IMR-90 (cell line): ENCODE results near the gene CYSLTR2. TPM values are rescaled to one million over a fixed set of nuclear protein-coding genes. Genes with fewer than 3 reads are reported as not detected.
"Not testable (repeated sequence)": the region's sequence is repeated elsewhere in the genome, so short reads cannot be mapped to it uniquely, and the experiment has no call there.

Experiments
- ATAC-seq: fragments of 200-7000 bp; cut with Tn5 transposase; 2 replicates; pipeline ENCODE4 v1.9.1; 2020; ENCODE audit warnings: low read depth, mild to moderate bottlenecking, moderate library complexity
- BruUV-seq: library from RNA; stranded (reverse); fragments of 400-500 nt; replicated peaks from 2 replicates; lab custom pipeline; 2021; lab: Mats Ljungman, UMichigan
- CTCF ChIA-PET: fragments of 300-600 bp; formaldehyde crosslinking; extraction: SDS; loops from one replicate; lab custom pipeline; 2021; ENCODE audit warnings: antibody characterized with exemption; lab: Yijun Ruan, JAX
- POLR2A ChIA-PET: fragments of 300-600 bp; sonication (Branson Sonifier 250); formaldehyde crosslinking; loops from one replicate; lab custom pipeline; 2022; ENCODE audit warnings: antibody characterized with exemption; ENCODE audit not compliant: unreplicated experiment; lab: Charles Lee
- DNase-seq: peaks from one replicate; pipeline ENCODE4 v3.0.0; 2013
- H2AFZ ChIP-seq: replicated peaks from 2 replicates; pipeline ENCODE3; 2013; ENCODE audit warnings: low read length, mild to moderate bottlenecking; ENCODE audit not compliant: poor library complexity
- H2AK5ac ChIP-seq: 2 replicates; pipeline ENCODE4 v1.6.1; 2013; ENCODE audit warnings: low read depth, low read length, inconsistent platforms
- H2AK9ac ChIP-seq: replicated peaks from 2 replicates; pipeline ENCODE3; 2013; ENCODE audit warnings: mild to moderate bottlenecking, low read depth, low read length, moderate library complexity; ENCODE audit not compliant: poor library complexity
- H2BK120ac ChIP-seq: 2 replicates; pipeline ENCODE4 v1.6.1; 2013; ENCODE audit warnings: low read depth, low read length, inconsistent platforms
- H2BK15ac ChIP-seq: 3 replicates; pipeline ENCODE4 v1.6.1; 2013; ENCODE audit warnings: low read depth, low read length, inconsistent platforms
- H2BK20ac ChIP-seq: 2 replicates; pipeline ENCODE4 v1.6.1; 2013; ENCODE audit warnings: low read depth, mild to moderate bottlenecking, inconsistent platforms, low read length, moderate library complexity
- H2BK5ac ChIP-seq: 2 replicates; pipeline ENCODE4 v1.6.1; 2013; ENCODE audit warnings: mild to moderate bottlenecking, low read depth, low read length, inconsistent platforms; ENCODE audit not compliant: poor library complexity, severe bottlenecking
- H3K14ac ChIP-seq: replicated peaks from 2 replicates; pipeline ENCODE4 v1.6.1; 2013; ENCODE audit warnings: low read depth, low read length, inconsistent platforms
- H3K18ac ChIP-seq: 2 replicates; pipeline ENCODE4 v1.6.1; 2013; ENCODE audit warnings: low read depth, low read length, control low read depth
- H3K23ac ChIP-seq: 2 replicates; pipeline ENCODE4 v1.6.1; 2013; ENCODE audit warnings: low read depth, low read length, inconsistent platforms
- H3K27ac ChIP-seq: 2 replicates; pipeline ENCODE4 v1.5.1; 2013; ENCODE audit warnings: mild to moderate bottlenecking, control low read depth, low read length; ENCODE audit not compliant: insufficient read depth
- H3K27me3 ChIP-seq: 2 replicates; pipeline ENCODE4 v1.6.1; 2013; ENCODE audit warnings: low read length; ENCODE audit not compliant: control insufficient read depth, insufficient read depth
- H3K36me3 ChIP-seq: 2 replicates; pipeline ENCODE4 v1.6.1; 2013; ENCODE audit warnings: low read length, mixed read lengths; ENCODE audit not compliant: control insufficient read depth, insufficient read depth
- H3K4ac ChIP-seq: 2 replicates; pipeline ENCODE4 v1.6.1; 2013; ENCODE audit warnings: low read depth, low read length, inconsistent platforms
- H3K4me1 ChIP-seq: 2 replicates; pipeline ENCODE4 v1.6.1; 2013; ENCODE audit warnings: low read length, mixed read lengths; ENCODE audit not compliant: control insufficient read depth, insufficient read depth
- H3K4me2 ChIP-seq: 2 replicates; pipeline ENCODE4 v1.6.1; 2013; ENCODE audit warnings: low read depth, mild to moderate bottlenecking, control low read depth, low read length, moderate library complexity
- H3K4me3 ChIP-seq: 2 replicates; pipeline ENCODE4 v1.5.1; 2013; ENCODE audit warnings: low read depth, mild to moderate bottlenecking, control low read depth, low read length, moderate library complexity; ENCODE audit not compliant: insufficient read depth
- H3K56ac ChIP-seq: 2 replicates; pipeline ENCODE4 v1.6.1; 2013; ENCODE audit warnings: low read length, inconsistent platforms; ENCODE audit not compliant: insufficient read depth; ENCODE audit errors: extremely low read depth
- H3K79me1 ChIP-seq, 2 experiments: 2 replicates each; pipeline ENCODE4 v1.6.1; 2013; ENCODE audit warnings: low read length in 2 of 2, inconsistent platforms in 1 of 2, low read depth in 1 of 2
- H3K9ac ChIP-seq: 2 replicates; pipeline ENCODE4 v1.6.1; 2013; ENCODE audit warnings: low read depth, low read length, control low read depth
- H3K9me1 ChIP-seq: 2 replicates; pipeline ENCODE4 v1.6.1; 2013; ENCODE audit warnings: low read length, inconsistent platforms; ENCODE audit not compliant: insufficient read depth
- H3K9me3 ChIP-seq: 2 replicates; pipeline ENCODE4 v1.6.1; 2013; ENCODE audit warnings: low read length; ENCODE audit not compliant: control insufficient read depth, insufficient read depth
- H4K20me1 ChIP-seq: 2 replicates; pipeline ENCODE4 v1.6.1; 2013; ENCODE audit warnings: low read length, inconsistent platforms; ENCODE audit not compliant: insufficient read depth
- H4K5ac ChIP-seq: 2 replicates; pipeline ENCODE4 v1.6.1; 2013; ENCODE audit warnings: mild to moderate bottlenecking, low read depth, low read length, control low read depth
- H4K8ac ChIP-seq, 2 experiments: 2 replicates each; pipeline ENCODE4 v1.6.1; 2013; ENCODE audit warnings: low read depth in 2 of 2, low read length in 2 of 2, control low read depth in 1 of 2, inconsistent platforms in 1 of 2
- H4K91ac ChIP-seq: 2 replicates; pipeline ENCODE4 v1.6.1; 2013; ENCODE audit warnings: low read depth, low read length, inconsistent platforms; ENCODE audit not compliant: insufficient read depth
- WGBS, 2 experiments: methylation state at CpG; one replicate each; pipeline versions ENCODE4 v1.1.5 to v1.1.7; 2013; ENCODE audit warnings: missing lambda C conversion rate in 2 of 2; ENCODE audit not compliant: insufficient read length in 1 of 2; ENCODE audit errors: extremely low coverage in 2 of 2; 5-methylcytosine and 5-hydroxymethylcytosine counted together
- dilution Hi-C: fragments of 300-500 bp; cut with HindIII; formaldehyde crosslinking; loops from one replicate; pipeline ENCODE4 v1.14.3; 2018; ENCODE audit warnings: low sequenced_read_pairs; ENCODE audit not compliant: unreplicated experiment
- in situ Hi-C: fragments of 300-500 bp; cut with MboI; formaldehyde crosslinking; loops from 3 replicates; pipeline ENCODE4 v1.14.3; 2019; ENCODE audit warnings: low sequenced_read_pairs, inconsistent platforms, mixed read lengths
- intact Hi-C: fragments of 100-400 bp; cut with micrococcal nuclease; formaldehyde crosslinking; loops from 2 replicates; pipeline ENCODE4 v1.10.0; 2022
- polyA plus RNA-seq, 3 experiments: library from polyadenylated mRNA; depleted of rRNA; stranded (reverse); fragments of >200 nt; gene quantifications; 2 replicates each; pipeline ENCODE4 v1.2.3, GENCODE V29; 2012; ENCODE audit warnings: low replicate concordance in 1 of 3
- total RNA-seq: library from RNA; depleted of rRNA; stranded (reverse); fragments of >200 nt; gene quantifications from 2 replicates; pipeline ENCODE4 v1.2.3, GENCODE V29; 2012

CYSLTR2 gene
- total and polyA plus RNA-seq, 2 of the 4 experiments (the other 2 are of a cell fraction), result not detected

DNA sequence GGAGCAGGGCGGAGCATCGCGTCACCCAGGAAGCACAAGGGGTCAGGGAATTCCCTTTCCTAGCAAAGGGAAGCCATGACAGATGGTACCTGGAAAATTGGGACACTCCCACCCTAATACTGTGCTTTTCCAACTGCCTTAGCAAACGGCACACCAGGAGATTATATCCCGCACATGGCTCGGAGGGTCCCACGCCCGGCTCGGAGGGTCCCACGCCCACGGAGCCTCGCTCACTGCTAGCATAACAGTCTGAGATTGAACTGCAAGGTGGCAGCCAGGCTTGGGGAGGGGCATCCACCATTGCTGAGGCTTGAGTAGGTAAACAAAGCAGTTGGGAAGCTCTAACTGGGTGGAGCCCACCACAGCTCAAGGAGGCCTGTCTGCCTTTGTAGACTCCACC is 42.9 kb downstream of the CYSLTR2 start:
- H3K79me1 ChIP-seq, H4K91ac ChIP-seq, H2AK9ac ChIP-seq, H4K8ac ChIP-seq, H3K14ac ChIP-seq, H2BK5ac ChIP-seq, in situ Hi-C loops, H2AFZ ChIP-seq, dilution Hi-C loops, H3K27me3 ChIP-seq, POLR2A ChIA-PET, H2AK5ac ChIP-seq, H2BK120ac ChIP-seq, H3K4me2 ChIP-seq, H3K23ac ChIP-seq, H2BK20ac ChIP-seq, ATAC-seq, DNase-seq, H3K18ac ChIP-seq, H3K27ac ChIP-seq, H3K4ac ChIP-seq, H3K56ac ChIP-seq, H3K36me3 ChIP-seq, H3K4me3 ChIP-seq, intact Hi-C loops, H3K9ac ChIP-seq, H3K9me1 ChIP-seq, CTCF ChIA-PET, H4K20me1 ChIP-seq, BruUV-seq, H2BK15ac ChIP-seq, H4K5ac ChIP-seq, H3K4me1 ChIP-seq, H3K9me3 ChIP-seq: not testable (repeated sequence)
- WGBS, 2 experiments, result 80% methylated on average over 4 of the region's 12 CpGs; no CpG with 5 or more reads in 1 of the 2 experiments
